ENCODE data around the gene NHLRC4. TPM values are rescaled to one million over a fixed set of nuclear protein-coding genes. Genes with fewer than 3 reads are reported as not detected.
A peak's percentile ranks its signal among the peaks of the same experiment; 100 is the strongest.

The NHLRC4 gene
- polyA plus RNA-seq, 1 donor, result 4.7 TPM

- no peak for DNase-seq
Observed at GRCh38 chr16:564690-565418, 2.0 kb upstream of the NHLRC4 start.

DNA sequence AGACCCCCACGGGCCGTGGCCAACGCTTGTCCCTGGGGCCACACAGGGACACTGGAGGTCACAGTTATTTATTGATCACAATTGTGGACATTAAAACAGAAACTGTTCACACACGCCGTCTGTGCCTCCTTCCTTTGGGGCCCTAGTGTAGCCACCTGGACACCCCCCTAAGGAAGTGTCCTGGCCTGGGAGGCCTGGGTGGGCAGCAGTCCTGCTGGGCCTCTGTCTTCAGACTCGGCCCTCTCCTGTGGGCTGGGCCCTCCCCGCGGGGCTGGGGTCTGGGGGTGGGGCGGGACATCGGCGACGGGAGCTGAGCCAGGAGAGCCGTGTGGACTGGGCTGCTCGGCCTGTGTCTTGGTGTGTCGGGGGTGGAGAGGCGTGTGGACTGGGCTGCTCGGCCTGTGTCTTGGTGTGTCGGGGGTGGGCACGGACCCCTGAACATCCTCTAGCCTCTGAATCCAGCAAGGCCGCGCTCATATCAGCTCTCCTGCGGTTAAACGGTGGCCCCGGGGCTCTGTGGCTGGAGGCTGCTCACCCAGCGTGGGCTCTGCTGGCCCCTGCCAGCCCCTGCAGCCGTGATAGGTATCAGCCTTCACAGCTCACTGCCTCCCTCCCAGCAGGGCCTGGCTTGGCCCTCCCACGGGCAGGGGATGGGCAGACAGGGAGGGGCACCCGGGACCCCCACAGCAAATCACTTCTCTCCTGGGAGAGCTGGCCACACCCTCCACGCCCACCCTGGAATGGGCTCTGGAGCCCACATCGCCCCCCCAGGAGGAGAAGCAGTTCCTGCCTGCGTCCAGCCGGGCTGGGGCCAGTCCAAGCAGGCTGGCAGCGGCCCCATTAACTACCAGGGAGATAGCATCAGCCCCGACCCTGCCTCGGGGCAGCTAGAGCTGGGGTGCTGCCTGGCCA is 1.1 kb upstream of the NHLRC4 start:
- peak; percentile 85 for DNase-seq

DNA sequence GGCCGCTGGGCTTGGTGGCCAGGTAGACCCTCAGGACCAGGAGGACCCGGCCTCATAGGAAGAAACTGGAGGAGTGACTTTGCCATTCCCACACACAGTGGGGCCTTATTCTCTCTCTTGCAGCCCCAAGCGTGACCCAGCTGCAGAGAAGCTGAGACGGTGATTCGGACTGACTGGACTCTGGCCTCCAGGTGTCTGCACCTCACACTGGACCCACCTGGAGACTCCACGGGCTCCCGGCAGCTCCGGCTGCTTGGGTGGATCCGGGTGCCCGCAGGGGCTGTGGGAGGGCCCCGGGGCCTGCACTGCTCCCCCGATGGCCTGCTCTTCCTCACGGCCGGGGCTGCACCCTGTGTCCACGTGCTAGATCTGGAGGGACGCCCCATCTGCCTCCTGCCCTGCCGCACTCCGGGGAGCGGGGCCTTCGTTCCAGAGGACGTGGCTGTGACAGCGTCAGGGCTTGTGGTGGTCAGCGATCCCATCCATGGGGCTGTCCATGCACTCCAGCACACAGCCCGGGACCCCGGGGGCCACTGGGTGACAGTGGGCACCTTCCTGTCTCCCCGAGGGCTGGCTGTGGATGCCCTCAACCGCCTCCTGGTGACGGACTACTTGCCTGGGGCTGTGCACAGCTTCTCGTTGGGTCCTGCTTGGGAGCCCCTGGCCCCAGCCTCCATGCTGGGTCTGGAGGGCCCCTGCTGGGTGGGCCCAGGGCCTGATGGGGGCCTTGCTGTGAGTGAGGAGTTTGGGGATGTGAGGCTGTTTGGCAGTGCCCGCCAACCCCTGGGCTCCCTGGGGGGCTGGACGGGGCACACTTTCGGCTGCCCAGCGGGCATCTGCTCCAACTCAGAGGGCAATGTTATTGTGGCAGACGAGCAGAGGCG is 810 bp downstream of the NHLRC4 start:
- no peak for DNase-seq

DNA sequence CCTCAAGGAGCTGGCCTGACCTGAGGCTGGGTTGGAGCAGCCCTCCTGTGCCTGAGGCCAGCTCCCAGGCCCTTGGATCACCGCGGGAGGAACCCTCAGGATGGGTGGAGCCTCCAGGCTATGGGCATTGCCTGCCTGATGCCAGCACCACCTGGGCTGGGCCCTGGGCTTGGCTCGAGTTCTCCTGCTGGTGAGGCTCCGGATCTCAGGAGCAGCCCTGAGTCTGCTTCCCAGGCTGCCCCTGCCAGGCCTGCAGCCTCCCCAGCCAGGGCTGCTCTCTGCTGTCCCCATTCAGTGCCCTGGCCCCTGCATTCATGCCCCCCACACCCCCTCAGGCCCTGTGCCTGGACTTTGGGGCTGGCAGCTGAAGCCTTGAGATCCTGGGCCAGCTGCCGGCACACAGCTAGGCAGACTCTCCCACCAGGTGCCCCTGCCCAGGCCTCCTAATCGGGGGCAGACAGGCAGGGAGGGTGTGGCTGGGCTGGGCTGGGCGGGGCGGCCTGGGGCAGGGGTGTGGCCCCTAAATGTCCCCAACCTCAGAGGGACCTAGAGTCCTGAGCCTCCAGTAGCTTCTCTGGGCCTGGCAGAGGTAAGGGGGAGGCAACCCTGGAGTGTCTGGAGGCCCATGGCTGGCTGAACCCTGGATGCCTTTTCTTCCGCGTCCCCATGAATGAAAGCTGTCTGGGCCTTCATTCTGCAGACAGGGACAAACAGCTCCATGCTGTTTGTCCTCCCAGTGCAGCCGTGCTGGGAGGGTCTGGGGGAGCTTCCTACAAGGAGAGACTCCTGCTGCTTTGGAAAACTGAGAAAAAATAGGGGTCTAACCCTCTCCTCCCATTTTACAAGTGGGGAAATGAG is 1.8 kb downstream of the NHLRC4 start:
- DNase-seq, result no peak

DNA sequence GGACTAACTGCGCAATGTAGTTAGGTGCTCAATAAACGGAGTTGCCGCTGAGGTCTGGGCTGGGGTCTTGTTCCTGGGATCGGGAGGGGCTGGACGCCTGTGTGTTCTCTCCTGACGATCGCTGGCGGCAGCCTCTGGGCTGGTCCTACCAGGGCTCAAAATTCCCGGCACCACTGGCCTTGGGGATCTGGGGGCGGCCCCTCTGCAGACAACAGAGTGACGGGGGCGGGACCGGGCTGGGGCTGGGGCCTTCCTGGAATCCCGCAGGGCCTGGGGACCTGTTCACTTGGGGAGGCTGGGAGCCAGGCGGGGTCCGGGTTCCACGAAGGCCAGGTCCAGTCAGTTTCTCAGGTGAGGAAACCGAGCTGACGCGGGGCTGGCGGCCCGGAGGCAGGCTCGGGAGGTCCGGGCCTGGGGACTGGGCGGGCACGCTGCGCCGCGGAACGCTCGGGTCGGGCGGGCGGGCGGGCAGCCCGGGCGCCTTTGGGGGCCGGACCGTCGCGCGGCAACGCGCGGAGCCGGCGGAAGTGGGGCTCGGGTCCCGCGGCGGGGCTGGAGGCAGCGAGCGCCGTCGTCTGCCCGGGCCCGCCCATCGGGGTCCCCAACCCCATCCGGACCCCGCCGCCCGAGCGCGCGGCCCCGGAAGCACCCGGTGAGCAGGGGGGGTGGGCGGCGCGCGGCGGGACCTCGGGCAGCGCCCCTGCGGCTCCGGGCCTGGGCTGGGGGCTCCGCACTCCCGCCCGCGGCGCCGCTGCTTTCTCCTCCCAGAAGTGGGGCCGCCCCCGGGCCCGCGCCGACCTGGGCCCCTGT is 2.8 kb downstream of the NHLRC4 start, which contains the start of gene PIGQ:
Gene PIGQ, plus strand, starts transcription at position 524 of the 810 bp plus-strand sequence. CDS start 4,107 bp downstream, outside the sequence.
- no peak for DNase-seq

GRCh38 chr16:572865-573650 is 6.3 kb downstream of the NHLRC4 start:
- DNase-seq, result no peak

DNA sequence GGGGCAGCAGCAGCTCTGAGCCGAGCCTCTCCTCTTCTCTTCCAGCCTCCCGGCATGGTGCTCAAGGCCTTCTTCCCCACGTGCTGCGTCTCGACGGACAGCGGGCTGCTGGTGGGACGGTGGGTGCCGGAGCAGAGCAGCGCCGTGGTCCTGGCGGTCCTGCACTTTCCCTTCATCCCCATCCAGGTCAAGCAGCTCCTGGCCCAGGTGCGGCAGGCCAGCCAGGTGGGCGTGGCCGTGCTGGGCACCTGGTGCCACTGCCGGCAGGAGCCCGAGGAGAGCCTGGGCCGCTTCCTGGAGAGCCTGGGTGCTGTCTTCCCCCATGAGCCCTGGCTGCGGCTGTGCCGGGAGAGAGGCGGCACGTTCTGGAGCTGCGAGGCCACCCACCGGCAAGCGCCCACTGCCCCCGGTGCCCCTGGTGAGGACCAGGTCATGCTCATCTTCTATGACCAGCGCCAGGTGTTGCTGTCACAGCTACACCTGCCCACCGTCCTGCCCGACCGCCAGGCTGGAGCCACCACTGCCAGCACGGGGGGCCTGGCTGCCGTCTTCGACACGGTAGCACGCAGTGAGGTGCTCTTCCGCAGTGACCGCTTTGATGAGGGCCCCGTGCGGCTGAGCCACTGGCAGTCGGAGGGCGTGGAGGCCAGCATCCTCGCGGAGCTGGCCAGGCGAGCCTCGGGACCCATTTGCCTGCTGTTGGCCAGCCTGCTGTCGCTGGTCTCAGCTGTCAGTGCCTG is 7.4 kb downstream of the NHLRC4 start:
- DNase-seq, result no peak

DNA sequence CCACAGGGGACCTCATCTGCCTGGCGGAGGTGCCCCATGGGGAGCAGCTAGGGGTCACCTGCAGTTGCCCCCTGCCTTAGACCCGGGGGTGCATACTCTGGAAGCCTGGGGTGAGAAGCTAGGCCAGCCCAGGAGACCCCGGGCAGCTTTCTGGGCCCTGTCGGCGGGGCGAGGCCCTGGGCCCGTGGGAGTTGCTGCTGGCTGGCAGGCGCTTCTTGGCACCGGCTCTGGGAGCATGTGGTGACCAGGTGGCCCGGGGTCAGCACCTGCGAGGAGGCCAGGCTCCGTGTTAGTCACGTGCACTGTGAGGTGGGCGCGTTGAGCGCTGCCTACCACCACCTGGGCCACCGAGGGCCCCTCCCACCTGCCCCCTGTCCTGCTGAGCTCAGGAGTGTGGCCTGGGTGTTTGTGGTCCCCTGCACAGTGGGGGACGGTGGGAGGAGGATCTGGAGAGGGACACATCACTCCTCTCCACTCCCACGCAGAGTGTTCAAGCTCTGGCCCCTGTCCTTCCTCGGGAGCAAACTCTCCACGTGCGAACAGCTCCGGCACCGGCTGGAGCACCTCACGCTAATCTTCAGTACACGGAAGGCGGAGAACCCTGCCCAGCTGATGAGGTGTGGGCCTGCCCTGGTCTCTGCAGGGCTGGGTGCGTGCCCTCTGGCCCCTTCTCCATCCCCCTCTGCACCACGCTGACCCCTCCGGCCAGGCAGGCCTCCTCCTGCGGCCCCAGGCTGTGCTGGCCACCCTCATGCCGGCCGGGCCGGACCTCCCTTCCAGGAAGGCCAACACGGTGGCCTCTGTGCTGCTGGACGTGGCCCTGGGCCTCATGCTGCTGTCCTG is 8.8 kb downstream of the NHLRC4 start:
- DNase-seq, result no peak

DNA sequence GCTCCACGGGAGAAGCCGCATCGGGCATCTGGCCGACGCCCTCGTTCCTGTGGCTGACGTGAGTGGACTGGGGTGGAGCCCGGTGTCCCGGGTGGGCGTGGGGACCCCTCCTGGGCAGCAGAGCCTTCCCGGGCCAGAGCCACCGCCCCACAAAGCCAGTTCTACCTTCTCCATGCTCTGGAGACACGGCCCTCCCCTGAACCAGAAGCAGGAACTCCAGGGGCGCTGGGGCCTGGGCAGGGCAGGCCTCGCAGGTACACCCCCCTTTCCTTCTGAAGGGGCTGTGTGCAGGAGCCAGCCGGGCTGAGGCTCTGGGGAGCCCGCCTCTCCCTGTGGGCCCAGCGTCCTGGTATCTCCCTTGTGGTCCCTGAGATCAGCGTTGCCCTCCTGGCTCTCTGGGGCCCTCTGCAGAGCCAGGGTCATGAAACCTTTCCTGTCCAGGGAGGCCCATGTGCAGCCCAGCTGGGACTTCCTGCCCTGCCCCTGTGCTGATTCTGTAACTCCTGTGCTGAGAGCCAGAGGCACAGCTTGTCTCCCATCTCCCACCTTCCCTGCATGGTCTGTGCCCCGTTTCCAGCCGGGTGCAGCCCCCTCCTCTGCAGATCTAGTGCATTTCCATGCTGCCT is 9.5 kb downstream of the NHLRC4 start:
- no peak for DNase-seq

DNA sequence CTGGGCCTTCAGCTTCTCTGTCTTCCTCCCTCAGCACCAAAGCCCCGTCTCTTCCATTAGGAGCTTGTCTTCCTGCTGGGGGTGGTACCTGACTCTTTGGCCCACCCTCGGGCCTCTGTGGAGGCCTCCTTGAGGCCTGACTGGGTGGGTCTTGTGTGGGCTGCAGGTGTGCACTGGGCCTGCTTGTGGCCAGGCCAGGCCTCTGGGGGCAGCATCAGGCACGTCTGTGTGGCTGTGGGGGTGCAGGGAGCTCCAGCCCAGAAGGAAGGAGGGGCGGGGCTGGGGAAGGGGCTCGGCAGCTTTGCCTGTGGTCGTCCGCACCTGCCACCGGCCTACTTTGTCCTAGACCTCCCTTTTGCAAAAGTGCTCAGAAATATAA is 10.0 kb downstream of the NHLRC4 start:
- DNase-seq, result no peak

DNA sequence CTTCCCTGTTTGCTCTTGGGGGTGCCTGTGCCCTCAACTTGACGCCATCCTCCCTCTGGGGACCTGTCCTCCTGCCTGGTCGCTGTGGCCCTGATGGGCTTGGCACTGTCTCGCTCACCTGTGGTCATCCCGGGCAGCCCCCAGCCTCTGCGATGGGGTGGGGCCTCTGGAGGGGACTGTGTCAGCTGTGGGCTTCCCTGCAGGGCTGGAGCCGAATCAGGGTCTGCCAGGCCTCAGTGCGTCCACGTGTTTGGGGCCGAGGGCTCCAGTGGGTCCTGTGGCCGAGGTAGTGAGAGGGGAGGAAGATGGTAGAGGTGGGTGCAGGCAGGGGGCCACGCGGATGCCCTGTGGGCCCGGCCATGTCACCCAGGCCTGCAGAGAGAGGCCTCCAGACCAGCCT is 11.0 kb downstream of the NHLRC4 start:
- DNase-seq, result no peak

DNA sequence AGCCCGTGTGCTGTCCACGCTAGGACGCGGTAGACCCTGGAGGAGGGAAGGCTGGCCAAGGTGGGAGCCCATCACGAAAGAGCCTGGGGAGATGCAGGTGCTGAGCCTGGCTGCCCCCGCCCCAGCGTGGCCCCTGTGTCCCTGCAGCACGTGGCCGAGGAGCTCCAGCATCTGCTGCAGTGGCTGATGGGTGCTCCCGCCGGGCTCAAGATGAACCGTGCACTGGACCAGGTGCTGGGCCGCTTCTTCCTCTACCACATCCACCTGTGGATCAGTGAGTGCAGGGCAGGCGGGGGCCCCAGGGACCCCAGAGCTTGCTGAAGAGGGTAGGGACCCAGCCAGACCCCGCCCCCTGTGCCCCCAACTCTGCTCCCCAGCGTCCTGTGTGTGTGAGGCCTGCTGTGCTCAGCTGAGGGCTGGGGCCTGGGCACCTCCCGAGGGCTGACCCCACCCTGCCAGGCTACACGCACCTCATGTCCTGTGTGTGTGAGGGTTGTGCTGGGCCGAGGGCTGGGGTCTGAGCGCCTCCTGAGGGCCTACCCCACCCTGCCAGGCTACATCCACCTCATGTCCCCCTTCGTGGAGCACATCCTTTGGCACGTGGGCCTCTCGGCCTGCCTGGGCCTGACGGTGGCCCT is 11.5 kb downstream of the NHLRC4 start:
- no peak for DNase-seq

- no peak for DNase-seq
Observed at GRCh38 chr16:578870-579405, 12.1 kb downstream of the NHLRC4 start.

DNA sequence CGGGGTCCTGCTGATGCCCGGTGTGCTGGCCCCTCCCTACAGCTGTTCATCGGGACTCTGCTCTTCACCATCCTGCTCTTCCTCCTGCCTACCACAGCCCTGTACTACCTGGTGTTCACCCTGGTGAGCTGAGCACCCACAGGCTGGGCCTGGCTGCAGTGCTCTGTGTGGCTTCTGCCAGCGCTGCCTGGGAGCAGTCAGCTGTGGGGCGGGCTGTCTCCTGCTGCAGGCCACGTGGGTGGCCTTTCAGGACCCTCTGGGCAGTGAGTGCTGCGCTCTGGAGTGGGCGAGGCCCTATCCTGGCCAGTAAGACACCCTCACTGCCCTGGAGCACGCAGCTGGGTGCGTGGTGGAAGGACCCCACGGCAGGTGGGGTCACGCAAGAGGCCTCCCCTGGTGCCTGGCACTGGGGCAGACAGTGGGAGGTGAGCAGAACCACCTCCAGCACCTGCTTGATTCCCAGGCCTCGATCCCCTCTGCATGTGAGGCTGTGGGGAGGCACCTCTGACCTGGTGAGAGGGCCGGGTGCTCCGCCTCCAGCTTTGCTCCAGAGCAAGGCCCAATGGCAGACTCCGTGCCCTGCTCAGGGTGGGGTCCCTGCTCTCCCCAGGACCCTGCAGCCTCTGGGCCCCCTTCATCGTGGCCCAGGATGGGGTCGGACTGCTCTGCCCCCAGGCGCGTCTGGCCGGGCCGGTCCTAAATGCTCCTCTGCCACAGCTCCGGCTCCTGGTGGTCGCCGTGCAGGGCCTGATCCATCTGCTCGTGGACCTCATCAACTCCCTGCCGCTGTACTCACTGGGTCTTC is 13.5 kb downstream of the NHLRC4 start:
- DNase-seq, result no peak

GRCh38 chr16:580946-581498 is 14.2 kb downstream of the NHLRC4 start:
- DNase-seq, result no peak

Measured in left kidney (tissue), 2 donors.